ENCODE data around the gene ZNF813. TPM values are rescaled to one million over a fixed set of nuclear protein-coding genes. Genes with fewer than 3 reads are reported as not detected.

ZNF813 gene
- total RNA-seq, 1 donor from 2014 or later: 5.2 TPM

- DNase-seq: no peak
- no peaks in the 10 kb centered on the region for H3K4me1 Mint-ChIP-seq (ENCODE audit: low read depth, unreplicated experiment)
- no peak overlapping the region for H3K27ac Mint-ChIP-seq (ENCODE audit: unreplicated experiment)
- peaks cover 8% of the 10 kb centered on the region for H3K27me3 Mint-ChIP-seq (ENCODE audit: unreplicated experiment)
- no peak overlapping the region for H3K4me3 Mint-ChIP-seq (ENCODE audit: unreplicated experiment)
- no peak for TF ChIP-seq CTCF (IDR thresholded peaks at IDR 0.05; ENCODE audit: partially characterized antibody, unreplicated experiment)
- H3K9me3 Mint-ChIP-seq (ENCODE audit: unreplicated experiment): peaks cover 6% of the 10 kb centered on the region
- no peaks in the 10 kb centered on the region for H3K36me3 Mint-ChIP-seq (ENCODE audit: unreplicated experiment)
Observed at GRCh38 chr19:53541971-53542370, 74.4 kb downstream of the ZNF813 start.

- H3K4me1 Mint-ChIP-seq (ENCODE audit: low read depth, unreplicated experiment): no peaks in the 10 kb centered on the region
- no peaks in the 10 kb centered on the region for H3K27me3 Mint-ChIP-seq (ENCODE audit: unreplicated experiment)
- no peak for DNase-seq
- no peak overlapping the region for H3K27ac Mint-ChIP-seq (ENCODE audit: unreplicated experiment)
- TF ChIP-seq CTCF (IDR thresholded peaks at IDR 0.05; ENCODE audit: partially characterized antibody, unreplicated experiment): no peak
- no peak overlapping the region for H3K4me3 Mint-ChIP-seq (ENCODE audit: unreplicated experiment)
- H3K36me3 Mint-ChIP-seq (ENCODE audit: unreplicated experiment): no peaks in the 10 kb centered on the region
- H3K9me3 Mint-ChIP-seq (ENCODE audit: unreplicated experiment): peaks cover 2% of the 10 kb centered on the region
Observed at GRCh38 chr19:53545271-53546065, 77.9 kb downstream of the ZNF813 start.

Other genes with a start within 250 kb of the ZNF813 start
- 63.0 TPM for gene ZNF677, start 212.9 kb upstream of the ZNF813 start, total RNA-seq (ENCODE audit: unreplicated experiment)
- not detected for gene VN1R2, start 209.4 kb upstream of the ZNF813 start, total RNA-seq (ENCODE audit: unreplicated experiment)
- gene VN1R4, start 200.0 kb upstream of the ZNF813 start, total RNA-seq (ENCODE audit: unreplicated experiment): not detected
- 8.5 TPM for gene ZNF845, start 134.0 kb upstream of the ZNF813 start, total RNA-seq (ENCODE audit: unreplicated experiment)
- gene ZNF525, start 102.0 kb upstream of the ZNF813 start, total RNA-seq (ENCODE audit: unreplicated experiment): 8.2 TPM
- gene ZNF765, start 72.6 kb upstream of the ZNF813 start, total RNA-seq (ENCODE audit: unreplicated experiment): 21.4 TPM
- gene ZNF761, start 35.7 kb upstream of the ZNF813 start, total RNA-seq (ENCODE audit: unreplicated experiment): 9.8 TPM
- gene ZNF331, start 70.4 kb downstream of the ZNF813 start, total RNA-seq (ENCODE audit: unreplicated experiment): 13.3 TPM
- gene DPRX, start 164.3 kb downstream of the ZNF813 start, total RNA-seq (ENCODE audit: unreplicated experiment): not detected